ENCODE data around the gene C11orf21.
"Not testable (repeated sequence)": the region's sequence is repeated elsewhere in the genome, so short reads cannot be mapped to it uniquely, and the experiment has no call there.

Gene C11orf21

GRCh38 chr11:2301631-2302305 lies at the start of gene C11orf21, which contains the start of gene TSPAN32:
Gene C11orf21 (minus strand): TSS chr11:2301918. CDS start chr11:2301808, 110 bp downstream.
Gene TSPAN32 (plus strand): TSS chr11:2302013. CDS start chr11:2302150, 137 bp downstream.
- DNase-seq = peak; percentile 49

DNA sequence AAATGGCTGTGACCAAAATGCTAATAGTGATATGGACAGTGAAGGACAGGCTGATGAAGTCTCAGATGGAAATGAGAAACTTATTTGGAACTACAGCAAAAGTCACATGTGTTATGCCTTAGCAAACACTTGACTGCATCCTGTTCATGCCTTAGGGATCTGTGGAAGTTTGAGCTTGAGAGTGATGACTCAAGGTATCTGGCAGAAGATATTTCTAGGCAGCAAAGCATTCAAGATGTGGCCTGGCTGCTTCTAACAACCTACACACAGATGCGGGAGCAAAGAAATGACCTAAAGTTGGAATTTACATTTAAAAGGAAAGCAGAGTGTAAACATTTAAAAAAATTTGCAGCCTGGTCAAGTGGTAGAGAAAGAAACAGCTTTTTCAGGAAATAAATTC lies 47.3 kb upstream of the C11orf21 start:
- DNase-seq = no peak

DNA sequence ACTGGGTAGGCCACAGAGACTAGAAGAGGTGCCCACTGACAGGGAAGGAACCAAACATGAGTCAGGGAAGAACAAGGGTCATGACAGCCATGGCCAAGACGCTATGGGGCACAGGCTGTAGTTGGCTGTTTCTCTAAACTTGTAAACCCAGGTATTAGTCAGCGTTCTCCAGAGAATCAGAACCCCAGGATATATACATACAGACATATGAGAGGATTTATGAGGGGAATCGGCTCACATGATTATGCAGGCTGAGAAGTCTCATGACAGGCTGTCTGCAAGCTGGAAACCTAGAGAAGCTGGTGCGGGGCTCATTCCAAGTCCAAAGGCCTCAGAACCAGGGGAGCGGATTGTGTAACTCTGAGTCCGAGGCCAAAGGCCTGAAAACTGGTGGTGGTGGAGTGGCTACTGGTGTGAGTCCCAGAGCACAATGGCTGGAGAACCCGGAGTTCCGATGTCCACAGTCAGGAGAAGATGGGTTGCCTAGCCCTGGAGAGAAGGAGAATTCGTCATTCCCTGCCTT lies 45.7 kb upstream of the C11orf21 start:
- DNase-seq = no peak

DNA sequence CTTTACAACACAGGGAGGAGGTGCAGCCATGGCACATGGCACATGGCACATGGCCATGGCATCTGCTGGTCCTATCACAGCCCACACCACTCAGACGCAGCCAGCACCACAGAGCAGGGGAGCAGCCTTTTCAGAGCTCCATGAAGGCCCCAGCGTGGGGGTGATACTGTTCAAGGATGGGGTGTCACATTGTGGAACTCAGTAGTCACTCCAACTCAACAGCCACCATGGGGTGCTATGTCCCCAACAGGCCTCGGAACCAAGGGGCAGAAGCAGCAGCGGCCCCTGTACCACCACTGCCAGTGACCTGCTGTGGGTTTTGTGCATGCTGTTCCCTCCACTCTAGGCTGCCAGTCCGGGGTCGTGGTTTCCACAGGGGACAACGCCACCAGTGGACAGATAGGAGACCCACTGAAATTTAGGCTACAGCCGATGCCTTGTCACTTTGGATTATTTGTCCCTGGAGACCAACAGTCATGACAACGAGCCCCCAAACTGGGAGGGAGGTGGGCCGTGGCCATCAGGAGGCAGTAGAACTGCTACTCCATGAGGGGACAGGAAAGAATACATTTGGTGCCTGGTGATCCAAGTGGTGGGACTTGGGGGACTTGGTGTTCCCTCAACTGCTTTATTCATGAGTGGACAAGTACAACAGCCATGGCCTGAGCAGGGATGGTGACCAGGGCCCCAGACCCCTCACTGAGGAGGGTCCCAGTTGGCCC lies 45.0 kb upstream of the C11orf21 start:
- no peak for DNase-seq

- no peak for DNase-seq
Observed at GRCh38 chr11:2346014-2346413, 44.3 kb upstream of the C11orf21 start.

GRCh38 chr11:2345050-2345449 lies 43.3 kb upstream of the C11orf21 start:
- DNase-seq = no peak

DNA sequence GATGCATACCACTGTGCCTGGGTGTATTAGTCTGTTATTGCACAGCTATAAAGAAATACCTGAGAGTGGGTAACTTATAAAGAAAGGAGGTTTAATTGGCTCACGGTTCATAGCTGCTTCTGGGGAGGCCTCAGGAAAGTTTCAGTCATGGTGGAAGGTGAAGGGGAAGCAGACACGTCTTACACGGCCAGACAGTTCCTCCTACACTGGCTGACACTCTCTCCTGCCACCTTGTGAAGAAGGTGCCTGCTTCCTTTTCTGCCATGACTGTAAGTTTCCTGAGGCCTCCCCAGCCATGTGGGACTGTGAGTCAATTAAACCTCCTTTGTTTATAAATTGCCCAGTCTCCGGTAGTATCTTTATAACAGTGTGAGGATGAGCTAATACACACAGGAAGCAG lies 41.8 kb upstream of the C11orf21 start:
- no peak for DNase-seq

- no peak for DNase-seq
Observed at GRCh38 chr11:2342981-2343380, 41.3 kb upstream of the C11orf21 start.

DNA sequence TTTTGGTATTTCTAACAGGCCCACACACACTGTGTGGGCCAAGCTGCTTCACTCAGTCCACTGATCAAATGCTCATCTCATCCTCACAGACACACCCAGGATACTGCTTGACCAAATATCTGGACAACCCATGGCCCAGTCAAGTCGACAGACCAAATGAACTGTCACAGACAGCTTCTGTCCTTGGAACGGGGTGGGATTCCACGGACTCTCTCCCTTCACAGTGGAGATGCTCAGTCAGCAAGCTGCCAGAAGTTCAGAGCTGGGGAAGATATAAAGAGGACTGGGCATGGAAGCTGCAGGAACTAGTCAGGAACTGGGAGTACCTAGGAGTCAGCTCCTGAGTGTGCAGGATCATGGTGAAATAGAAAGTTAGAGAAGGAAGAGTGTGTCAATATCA lies 40.8 kb upstream of the C11orf21 start:
- no peak for DNase-seq

GRCh38 chr11:2338760-2339159 lies 37.0 kb upstream of the C11orf21 start:
- DNase-seq = not testable (repeated sequence)

GRCh38 chr11:2335286-2335685 lies 33.6 kb upstream of the C11orf21 start:
- not testable (repeated sequence) for DNase-seq

DNA sequence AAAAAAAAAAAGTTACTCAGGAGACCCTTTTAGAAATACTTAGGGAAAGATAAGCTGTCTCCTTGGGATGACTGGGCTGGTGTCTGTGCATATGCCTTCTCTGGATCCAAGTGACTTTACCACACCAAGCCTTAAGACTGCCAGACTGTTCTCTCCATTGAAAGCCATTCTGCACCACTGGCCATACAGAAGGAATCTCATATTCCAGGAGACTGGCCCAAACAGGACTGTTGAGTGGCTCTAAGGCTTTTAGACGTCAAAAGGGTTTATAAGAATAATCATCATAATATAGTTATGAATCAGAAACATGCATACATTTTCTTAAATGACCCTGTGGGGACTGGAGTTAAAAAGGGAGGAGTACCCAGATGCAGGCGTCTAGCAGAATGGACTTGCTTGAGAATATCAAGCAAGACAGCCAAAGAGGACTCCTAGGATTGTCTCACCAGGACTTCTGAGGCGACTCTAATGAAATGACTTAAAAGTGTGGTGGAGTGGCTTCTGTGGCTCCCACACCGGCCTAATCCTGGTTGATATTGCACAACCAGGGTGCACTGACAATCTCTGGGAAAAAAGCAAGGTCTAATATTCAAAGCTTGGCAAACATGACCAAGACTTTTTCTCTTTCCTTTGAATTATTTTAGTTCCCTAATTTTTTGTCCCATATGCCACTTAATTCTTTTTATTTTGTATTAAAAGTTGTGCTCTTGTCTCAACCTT lies 31.9 kb upstream of the C11orf21 start:
- not testable (repeated sequence) for DNase-seq

DNA sequence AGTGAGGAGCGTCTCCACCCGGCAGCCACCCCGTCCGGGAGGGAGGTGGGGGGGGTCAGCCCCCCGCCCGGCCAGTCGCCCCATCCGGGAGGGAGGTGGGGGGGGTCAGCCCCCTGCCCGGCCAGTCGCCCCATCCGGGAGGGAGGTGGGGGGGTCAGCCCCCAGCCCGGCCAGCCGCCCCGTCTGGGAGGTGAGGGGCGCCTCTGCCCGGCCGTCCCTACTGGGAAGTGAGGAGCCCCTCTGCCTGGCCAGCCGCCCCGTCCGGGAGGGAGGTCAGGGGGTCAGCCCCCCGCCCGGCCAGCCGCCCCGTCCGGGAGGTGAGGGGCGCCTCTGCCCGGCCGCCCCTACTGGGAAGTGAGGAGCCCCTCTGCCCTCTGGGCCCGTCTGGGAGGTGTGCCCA lies 30.9 kb upstream of the C11orf21 start:
- DNase-seq = not testable (repeated sequence)

DNA sequence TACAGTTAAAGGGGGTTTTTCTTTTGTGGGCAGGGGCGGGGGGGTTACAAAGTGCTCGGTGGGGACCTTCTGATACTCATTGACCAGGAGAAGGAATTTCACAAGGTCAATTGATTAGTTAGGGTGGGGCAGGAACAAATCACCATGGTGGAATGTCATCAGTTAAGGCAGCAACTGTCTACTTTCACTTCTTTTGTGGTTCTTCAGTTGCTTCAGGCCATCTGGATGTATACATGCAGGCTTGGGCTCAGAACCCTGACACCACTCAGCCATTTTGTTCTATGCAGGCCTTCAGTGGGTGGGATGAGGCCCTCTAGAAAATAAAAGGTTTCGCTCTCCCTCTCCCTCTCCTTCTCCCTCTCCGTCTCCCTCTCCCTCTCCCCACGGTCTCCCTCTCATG lies 29.7 kb upstream of the C11orf21 start:
- no peak for DNase-seq

GRCh38 chr11:2330696-2331095 lies 29.0 kb upstream of the C11orf21 start:
- DNase-seq = no peak

DNA sequence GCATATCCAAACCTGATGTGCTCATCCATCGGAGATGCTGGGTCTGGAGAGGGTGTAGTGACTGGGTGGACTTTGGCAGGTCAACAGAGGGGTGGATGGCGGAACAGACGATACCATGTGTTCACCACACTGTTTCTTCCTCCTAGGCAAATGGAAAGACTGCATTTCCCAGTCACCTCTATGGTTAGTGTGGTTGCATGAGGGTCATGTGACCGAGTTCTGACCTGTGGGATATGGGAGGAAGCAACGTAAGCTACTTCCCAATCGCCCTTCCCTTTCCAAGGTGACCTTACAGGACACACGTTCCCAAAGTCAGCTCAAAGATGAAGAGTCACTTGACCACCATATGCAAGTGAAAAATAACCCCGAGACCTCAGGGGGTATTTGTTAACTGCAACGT lies 27.8 kb upstream of the C11orf21 start:
- DNase-seq = no peak

GRCh38 chr11:2328656-2329354 lies 27.1 kb upstream of the C11orf21 start:
- no peak for DNase-seq

DNA sequence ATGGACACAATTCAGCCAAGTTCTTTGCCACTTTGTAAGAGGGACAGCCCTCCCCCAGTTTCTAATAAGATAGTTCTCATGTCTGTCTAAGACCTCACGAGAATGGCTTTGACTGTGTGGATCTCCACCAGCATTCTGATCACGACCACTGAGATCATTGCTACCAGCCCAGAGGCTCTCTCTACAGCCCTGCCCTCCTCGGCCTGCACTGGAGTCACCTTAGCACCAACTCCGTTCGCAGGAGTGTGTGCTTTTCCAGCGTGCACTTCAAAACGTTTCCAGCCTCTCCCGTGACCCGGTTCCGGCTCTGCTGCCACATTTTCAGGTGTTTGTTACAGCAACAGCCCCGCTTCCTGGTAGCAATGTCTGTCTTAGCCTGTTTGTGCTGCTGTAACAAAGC lies 26.3 kb upstream of the C11orf21 start:
- no peak for DNase-seq

DNA sequence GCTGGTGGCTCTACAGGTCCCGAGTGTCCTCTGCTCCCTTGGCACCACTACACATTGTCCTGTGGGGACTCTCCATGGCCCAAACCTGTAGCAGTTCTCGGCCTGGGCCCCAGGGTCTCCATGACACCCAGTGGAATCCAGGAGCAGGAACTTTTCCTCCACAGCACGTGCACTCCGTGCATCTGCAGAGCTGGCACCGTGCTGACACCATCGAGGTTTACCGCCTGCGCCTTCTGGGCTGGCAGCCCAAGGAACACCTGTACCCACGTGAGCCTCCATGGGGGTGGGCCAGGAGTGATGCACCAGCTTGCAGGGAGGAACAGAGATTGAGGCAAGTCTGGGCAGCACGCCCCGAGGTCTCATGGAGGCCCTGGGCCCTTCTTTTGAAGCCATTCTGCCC lies 25.3 kb upstream of the C11orf21 start:
- DNase-seq = no peak

DNA sequence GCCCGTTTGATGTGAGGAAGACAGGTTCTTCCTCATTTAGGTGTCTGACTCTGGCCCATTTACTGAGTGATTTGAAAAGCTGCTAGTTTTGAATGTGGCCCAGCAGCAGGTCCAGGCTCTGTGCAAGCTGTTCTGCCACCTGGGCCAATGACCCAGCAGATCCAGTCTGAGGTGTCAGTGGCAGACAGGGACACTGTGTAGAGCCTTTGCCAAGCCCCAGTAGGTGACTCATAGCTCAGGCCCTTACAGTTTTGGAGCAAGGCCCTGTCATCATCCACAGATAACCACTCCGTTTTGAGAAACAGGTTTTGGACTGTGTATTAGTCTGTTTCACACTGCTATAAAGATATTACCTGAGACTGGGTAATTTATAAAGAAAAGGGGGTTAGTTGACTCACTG lies 24.0 kb upstream of the C11orf21 start:
- DNase-seq = no peak

DNA sequence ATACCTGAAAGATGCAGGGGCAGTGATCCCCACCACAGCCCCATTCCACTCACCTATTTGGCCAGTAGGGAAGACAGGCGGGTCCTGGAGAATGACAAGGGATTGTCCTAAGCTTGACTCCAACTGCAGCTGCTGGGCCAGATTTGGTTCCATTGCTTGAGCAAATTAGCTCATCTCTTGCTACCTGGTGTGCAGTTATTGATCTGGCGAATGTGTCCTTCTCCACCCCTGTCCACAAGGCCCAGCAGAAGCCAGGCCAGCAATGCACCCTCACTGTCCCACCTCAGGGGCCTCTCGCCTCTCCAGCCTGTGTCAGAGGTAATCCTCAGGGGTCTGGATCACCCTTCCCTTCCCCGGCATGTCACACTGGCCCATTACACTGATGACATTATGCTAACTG lies 23.4 kb upstream of the C11orf21 start:
- DNase-seq = no peak

- DNase-seq = no peak
Observed at GRCh38 chr11:2321311-2321683, 19.6 kb upstream of the C11orf21 start.

All from activated CD8-positive, alpha-beta memory T cell treated with anti-CD3 and anti-CD28 coated beads, Interleukin-2, amount 50 U/mL, for 4 hours (primary cell).